Fibroblast of lung (primary cell): ENCODE data around the gene SCYGR2. TPM values are rescaled to one million over a fixed set of nuclear protein-coding genes. Genes with fewer than 3 reads are reported as not detected.
A peak's percentile ranks its signal among the peaks of the same experiment; 100 is the strongest.

Experiments used
- DNase-seq, 2 donors: peaks; one replicate each; pipeline versions ENCODE4 v3.0.0 to v3.0.0-alpha.2; 2010; ENCODE audit warnings: low read depth in 2 of 2
- H2AFZ ChIP-seq: 2 replicates; pipeline ENCODE4 v1.5.1; 2012; ENCODE audit warnings: low read length, control low read depth, inconsistent platforms
- H3K27ac ChIP-seq: 2 replicates; pipeline ENCODE4 v1.5.1; 2011; ENCODE audit warnings: low read length, control low read depth; ENCODE audit not compliant: insufficient read depth
- H3K27me3 ChIP-seq: 2 replicates; pipeline ENCODE4 v1.5.1; 2011; ENCODE audit warnings: mild to moderate bottlenecking, low read length; ENCODE audit not compliant: control insufficient read depth, insufficient read depth
- H3K36me3 ChIP-seq: 2 replicates; pipeline ENCODE4 v1.5.1; 2011; ENCODE audit warnings: low read length; ENCODE audit not compliant: control insufficient read depth, insufficient read depth
- H3K4me1 ChIP-seq: 2 replicates; pipeline ENCODE4 v1.5.1; 2011; ENCODE audit warnings: low read length; ENCODE audit not compliant: control insufficient read depth, insufficient read depth; ENCODE audit errors: extremely low read depth
- H3K4me2 ChIP-seq: 2 replicates; pipeline ENCODE4 v1.5.1; 2011; ENCODE audit warnings: low read length, control low read depth; ENCODE audit not compliant: insufficient read depth; ENCODE audit errors: extremely low read depth
- H3K4me3 ChIP-seq, 4 experiments: fragments of 200-600 bp in 1 of 4; sonication (generic) in 1 of 4; replicated peaks in 1 of 4; 2 replicates each; pipeline ENCODE4 v1.5.1; 2011 to 2016; ENCODE audit warnings: low read length in 4 of 4, low read depth in 3 of 4, mild to moderate bottlenecking in 3 of 4, control low read depth in 2 of 4, inconsistent platforms in 1 of 4, mixed read lengths in 1 of 4; ENCODE audit not compliant: insufficient read depth in 1 of 4; ENCODE audit errors: control extremely low read depth in 1 of 4
- H3K79me2 ChIP-seq: 2 replicates; pipeline ENCODE4 v1.5.1; 2012; ENCODE audit warnings: mild to moderate bottlenecking, low read length, inconsistent platforms; ENCODE audit not compliant: control insufficient read depth, insufficient read depth
- H3K9ac ChIP-seq: 2 replicates; pipeline ENCODE4 v1.5.1; 2011; ENCODE audit warnings: mild to moderate bottlenecking, low read length, control low read depth; ENCODE audit not compliant: insufficient read depth
- H3K9me3 ChIP-seq: 2 replicates; pipeline ENCODE4 v1.5.1; 2012; ENCODE audit warnings: low read depth, low read length; ENCODE audit not compliant: control insufficient read depth, insufficient read depth
- H4K20me1 ChIP-seq: 2 replicates; pipeline ENCODE4 v1.5.1; 2011; ENCODE audit warnings: low read length; ENCODE audit not compliant: control insufficient read depth, insufficient read depth; ENCODE audit errors: extremely low read depth
- EZH2 ChIP-seq: IDR thresholded peaks from 2 replicates; pipeline ENCODE4 v1.5.1; 2012; ENCODE audit warnings: low read length, control low read depth, mild to moderate bottlenecking; ENCODE audit errors: missing control alignments
- polyA plus RNA-seq, 2 donors: library from polyadenylated mRNA; depleted of rRNA in 1 of 2; stranded (reverse) in 1 of 2; unstranded in 1 of 2; fragments of >200 nt; gene quantifications; 2 replicates each; pipeline ENCODE4 v1.2.1, GENCODE V29; 2011 to 2012; ENCODE audit warnings: missing spikeins in 1 of 2
- total RNA-seq: library from RNA; depleted of rRNA; stranded (reverse); fragments of >200 nt; gene quantifications from 2 replicates; pipeline ENCODE4 v1.2.1, GENCODE V29; 2014
- TF ChIP-seq, protein P1 (sequence below), 2 donors: IDR thresholded peaks in 1 of 2; conservative IDR thresholded peaks in 1 of 2; 1 replicate in 1 of 2; 2 replicates in 1 of 2; pipeline ENCODE4 v1.5.1; 2011 to 2012; ENCODE audit warnings: low read length in 2 of 2, control low read depth in 1 of 2, inconsistent platforms in 1 of 2, low read depth in 1 of 2, mild to moderate bottlenecking in 1 of 2

SCYGR2 gene
- total and polyA plus RNA-seq, 2 donors (not counting 1 experiment from before 2014, with no cell fraction given) = not detected

DNA sequence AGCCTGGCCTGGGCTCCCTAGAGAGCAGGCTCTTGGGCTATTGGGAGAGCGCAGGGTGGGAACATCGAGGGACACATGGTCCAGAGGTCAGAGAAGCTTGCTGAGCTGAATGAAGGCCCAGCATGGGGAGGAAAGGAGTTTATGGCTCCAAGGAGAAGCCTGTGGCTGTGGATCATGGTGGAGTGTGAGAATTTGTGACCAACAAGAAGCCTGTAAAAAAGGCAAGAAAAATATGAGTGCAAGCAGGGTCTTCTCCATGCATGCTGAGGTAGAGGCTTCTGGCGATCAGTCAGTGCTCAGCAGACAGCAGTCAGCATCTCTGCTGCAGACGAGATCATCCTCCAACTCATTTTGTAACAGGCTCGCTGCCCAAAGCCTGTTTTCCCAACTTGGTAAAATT, 17.2 kb downstream of the SCYGR2 start:
- no peak for TF ChIP-seq EZH2
- TF ChIP-seq, protein P1, sequence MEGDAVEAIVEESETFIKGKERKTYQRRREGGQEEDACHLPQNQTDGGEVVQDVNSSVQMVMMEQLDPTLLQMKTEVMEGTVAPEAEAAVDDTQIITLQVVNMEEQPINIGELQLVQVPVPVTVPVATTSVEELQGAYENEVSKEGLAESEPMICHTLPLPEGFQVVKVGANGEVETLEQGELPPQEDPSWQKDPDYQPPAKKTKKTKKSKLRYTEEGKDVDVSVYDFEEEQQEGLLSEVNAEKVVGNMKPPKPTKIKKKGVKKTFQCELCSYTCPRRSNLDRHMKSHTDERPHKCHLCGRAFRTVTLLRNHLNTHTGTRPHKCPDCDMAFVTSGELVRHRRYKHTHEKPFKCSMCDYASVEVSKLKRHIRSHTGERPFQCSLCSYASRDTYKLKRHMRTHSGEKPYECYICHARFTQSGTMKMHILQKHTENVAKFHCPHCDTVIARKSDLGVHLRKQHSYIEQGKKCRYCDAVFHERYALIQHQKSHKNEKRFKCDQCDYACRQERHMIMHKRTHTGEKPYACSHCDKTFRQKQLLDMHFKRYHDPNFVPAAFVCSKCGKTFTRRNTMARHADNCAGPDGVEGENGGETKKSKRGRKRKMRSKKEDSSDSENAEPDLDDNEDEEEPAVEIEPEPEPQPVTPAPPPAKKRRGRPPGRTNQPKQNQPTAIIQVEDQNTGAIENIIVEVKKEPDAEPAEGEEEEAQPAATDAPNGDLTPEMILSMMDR (conservative IDR thresholded peaks at IDR 0.05 in 1 of 2, IDR thresholded peaks at IDR 0.05 in 1 of 2; ENCODE audit: low read depth in 1 of 2, low read length in 2 of 2) = no peak
- no peak overlapping the region for H2AFZ ChIP-seq
- H3K4me2 ChIP-seq = no peak overlapping the region
- H4K20me1 ChIP-seq = no peaks in the 10 kb centered on the region
- no peaks in the 10 kb centered on the region for H3K9me3 ChIP-seq
- H3K4me1 ChIP-seq = no peaks in the 10 kb centered on the region
- no peaks in the 10 kb centered on the region for H3K27me3 ChIP-seq
- no peak overlapping the region for H3K27ac ChIP-seq
- H3K36me3 ChIP-seq = no peaks in the 10 kb centered on the region
- no peak overlapping the region for H3K4me3 ChIP-seq
- no peak overlapping the region for H3K9ac ChIP-seq
- no peaks in the 10 kb centered on the region for H3K79me2 ChIP-seq
- no peak for DNase-seq

DNA sequence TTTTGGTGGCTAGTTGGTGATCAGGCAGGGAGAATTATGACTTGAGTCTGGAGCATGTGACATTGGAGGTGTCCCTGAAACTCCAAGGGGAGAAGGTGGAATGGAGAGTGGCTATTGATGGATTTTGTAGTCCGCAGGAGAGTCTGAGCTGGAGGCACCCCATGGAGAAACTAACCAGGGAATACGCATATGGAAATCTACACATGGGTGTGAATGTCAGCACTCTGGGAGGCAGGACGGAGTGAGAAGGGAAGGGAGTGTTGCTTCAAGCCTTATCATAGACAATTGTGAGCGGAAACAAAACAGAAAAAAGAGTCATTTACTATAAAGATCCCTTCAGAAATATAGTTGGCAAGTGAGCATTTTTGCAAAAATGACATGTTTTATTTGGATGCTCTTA, 17.9 kb downstream of the SCYGR2 start:
- no peaks in the 10 kb centered on the region for H3K36me3 ChIP-seq
- H3K4me3 ChIP-seq = no peak overlapping the region
- H3K4me2 ChIP-seq = no peak overlapping the region
- no peaks in the 10 kb centered on the region for H3K79me2 ChIP-seq
- no peak overlapping the region for H3K9ac ChIP-seq
- H4K20me1 ChIP-seq = no peaks in the 10 kb centered on the region
- H3K27ac ChIP-seq = no peak overlapping the region
- H2AFZ ChIP-seq = no peak overlapping the region
- no peaks in the 10 kb centered on the region for H3K4me1 ChIP-seq
- TF ChIP-seq, protein P1 (conservative IDR thresholded peaks at IDR 0.05 in 1 of 2, IDR thresholded peaks at IDR 0.05 in 1 of 2; ENCODE audit: low read depth in 1 of 2, low read length in 2 of 2) = no peak
- no peak for TF ChIP-seq EZH2
- H3K9me3 ChIP-seq = no peaks in the 10 kb centered on the region
- no peaks in the 10 kb centered on the region for H3K27me3 ChIP-seq
- DNase-seq = no peak

DNA sequence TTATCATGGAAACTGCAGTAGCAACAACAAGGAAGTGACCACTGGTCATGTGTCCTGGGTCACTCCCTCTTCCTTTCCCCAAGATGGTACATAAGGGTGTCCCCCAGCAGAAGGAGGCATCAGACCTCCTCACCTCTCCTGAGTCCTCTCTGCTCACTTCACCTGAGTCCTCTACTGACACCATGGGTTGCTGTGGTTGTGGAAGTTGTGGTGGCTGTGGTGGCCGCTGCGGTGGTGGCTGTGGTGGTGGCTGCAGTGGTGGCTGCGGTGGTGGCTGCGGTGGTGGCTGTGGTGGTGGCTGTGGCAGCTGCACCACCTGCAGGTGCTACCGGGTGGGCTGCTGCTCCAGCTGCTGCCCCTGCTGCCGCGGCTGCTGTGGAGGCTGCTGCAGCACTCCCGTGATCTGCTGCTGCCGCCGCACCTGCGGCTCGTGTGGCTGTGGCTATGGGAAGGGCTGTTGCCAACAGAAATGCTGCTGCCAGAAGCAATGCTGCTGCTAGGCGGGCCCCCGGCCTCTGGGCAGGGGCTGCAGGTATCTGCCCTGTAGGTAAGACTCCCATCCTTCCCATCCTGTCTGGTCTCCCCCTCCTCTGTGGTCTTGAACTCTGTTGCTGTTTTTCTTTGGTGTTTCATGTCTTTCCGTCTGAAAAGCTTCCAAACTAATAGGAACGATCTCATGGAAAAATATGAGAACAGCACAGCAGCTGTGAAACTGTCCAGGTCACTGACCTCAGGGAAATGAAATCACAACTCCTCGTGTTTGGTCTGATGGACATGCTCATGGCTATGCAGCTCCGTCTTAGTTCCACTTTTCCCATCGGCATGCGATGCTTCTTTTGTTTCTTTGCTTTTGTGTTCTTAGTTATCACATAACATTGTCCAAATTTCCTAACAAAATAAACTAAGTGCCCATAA, 18.9 kb downstream of the SCYGR2 start, which contains the start of gene SCYGR4:
TSS of gene SCYGR4 (plus strand) at position 183 of the 915 bp plus-strand sequence. CDS start at position 183, 0 bp downstream.
- no peak within 1 kb of the TSS for H3K4me3 ChIP-seq
- H3K4me2 ChIP-seq = no peak within 1 kb of the TSS
- H3K4me1 ChIP-seq = no peaks in the 10 kb centered on the region
- no peak within 1 kb of the TSS for H2AFZ ChIP-seq
- H3K9ac ChIP-seq = no peak within 1 kb of the TSS
- no peaks in the 10 kb centered on the region for H3K36me3 ChIP-seq
- no peak for TF ChIP-seq EZH2
- TF ChIP-seq, protein P1 (conservative IDR thresholded peaks at IDR 0.05 in 1 of 2, IDR thresholded peaks at IDR 0.05 in 1 of 2; ENCODE audit: low read depth in 1 of 2, low read length in 2 of 2) = no peak
- no peaks in the 10 kb centered on the region for H3K27me3 ChIP-seq
- no peak within 1 kb of the TSS for H3K27ac ChIP-seq
- H4K20me1 ChIP-seq = no peaks in the 10 kb centered on the region
- peak in 1 of 2 donors; percentile 5 for DNase-seq
- H3K79me2 ChIP-seq = no peaks in the 10 kb centered on the region
- no peaks in the 10 kb centered on the region for H3K9me3 ChIP-seq
